WTC11 (cell line): ENCODE data around the gene TMEM196. TPM values are rescaled to one million over a fixed set of nuclear protein-coding genes. Genes with fewer than 3 reads are reported as not detected.

Experiments used
- ATAC-seq: fragments of 200-7000 bp; cut with Tn5 transposase; 2 replicates; pipeline ENCODE4 v1.10.0; 2021; ENCODE audit warnings: mild to moderate bottlenecking, moderate library complexity
- CTCF ChIA-PET: fragments of 300-600 bp; sonication (Branson Sonifier 250); formaldehyde crosslinking; loops from one replicate; lab custom pipeline; 2021; ENCODE audit warnings: antibody characterized with exemption; lab: Charles Lee
- POLR2A ChIA-PET: fragments of 350-600 bp; sonication (Branson Sonifier 250); formaldehyde crosslinking; loops from one replicate; lab custom pipeline; 2021; ENCODE audit warnings: antibody characterized with exemption; lab: Charles Lee
- DNase-seq: peaks from one replicate; pipeline ENCODE4 v3.0.0; 2021; ENCODE audit warnings: low spot score
- H3K27ac Mint-ChIP-seq: 2 replicates; pipeline ENCODE4 v1.8.0; 2021; ENCODE audit warnings: mixed read lengths
- H3K27me3 Mint-ChIP-seq: 2 replicates; pipeline ENCODE4 v1.8.0; 2021; ENCODE audit warnings: low read depth, mild to moderate bottlenecking, moderate library complexity, mixed read lengths
- H3K36me3 Mint-ChIP-seq: 2 replicates; pipeline ENCODE4 v1.8.0; 2021; ENCODE audit warnings: mixed read lengths
- H3K4me1 Mint-ChIP-seq: 2 replicates; pipeline ENCODE4 v1.8.0; 2022; ENCODE audit warnings: mixed read lengths
- H3K4me3 Mint-ChIP-seq: 2 replicates; pipeline ENCODE4 v1.8.0; 2021; ENCODE audit warnings: mild to moderate bottlenecking, moderate library complexity, mixed read lengths
- H3K9me3 Mint-ChIP-seq: 2 replicates; pipeline ENCODE4 v1.8.0; 2021; ENCODE audit warnings: mixed read lengths
- ATF1 ChIP-seq: sonication (generic); formaldehyde crosslinking; IDR thresholded peaks from 2 replicates; pipeline ENCODE4 v1.8.1; 2023; ENCODE audit warnings: mild to moderate bottlenecking, moderate library complexity, missing genetic modification reagents
- ELF4 ChIP-seq: sonication (generic); formaldehyde crosslinking; IDR thresholded peaks from 2 replicates; pipeline ENCODE4 v1.8.1; 2022; ENCODE audit warnings: low read depth, mild to moderate bottlenecking, moderate library complexity, missing genetic modification reagents
- FOXJ3 ChIP-seq: sonication (generic); formaldehyde crosslinking; IDR thresholded peaks from 2 replicates; pipeline ENCODE4 v1.9.0; 2021; ENCODE audit warnings: missing genetic modification reagents, mild to moderate bottlenecking, borderline replicate concordance
- IRF2 ChIP-seq: sonication (generic); formaldehyde crosslinking; IDR thresholded peaks from 2 replicates; pipeline ENCODE4 v1.8.0; 2022; ENCODE audit warnings: low read depth, missing genetic modification reagents, borderline replicate concordance
- JUN ChIP-seq: sonication (generic); formaldehyde crosslinking; IDR thresholded peaks from 2 replicates; pipeline ENCODE4 v1.8.0; 2023; ENCODE audit warnings: mild to moderate bottlenecking, missing genetic modification reagents
- KAT7 ChIP-seq: sonication (generic); formaldehyde crosslinking; IDR thresholded peaks from 2 replicates; pipeline ENCODE4 v1.8.1; 2023; ENCODE audit warnings: missing genetic modification reagents, mild to moderate bottlenecking, borderline replicate concordance
- NFE2L1 ChIP-seq: sonication (generic); formaldehyde crosslinking; IDR thresholded peaks from 2 replicates; pipeline ENCODE4 v1.8.1; 2023; ENCODE audit warnings: missing genetic modification reagents
- NFYB ChIP-seq: sonication (generic); formaldehyde crosslinking; conservative IDR thresholded peaks from 2 replicates; pipeline ENCODE4 v1.8.0; 2022; ENCODE audit warnings: low read depth, missing genetic modification reagents
- NR1H2 ChIP-seq: sonication (generic); formaldehyde crosslinking; IDR thresholded peaks from 2 replicates; pipeline ENCODE4 v1.9.0; 2021; ENCODE audit warnings: mild to moderate bottlenecking, moderate library complexity, missing genetic modification reagents
- NR2C2 ChIP-seq: sonication (generic); formaldehyde crosslinking; IDR thresholded peaks from 2 replicates; pipeline ENCODE4 v1.8.0; 2022; ENCODE audit warnings: mild to moderate bottlenecking, missing genetic modification reagents
- RORB ChIP-seq: fragments of 250-450 bp; sonication (Bioruptor Pico); IDR thresholded peaks from 2 replicates; pipeline ENCODE4 v1.9.0; 2021; ENCODE audit warnings: mild to moderate bottlenecking
- SP1 ChIP-seq: sonication (generic); formaldehyde crosslinking; conservative IDR thresholded peaks from 2 replicates; pipeline ENCODE4 v1.8.1; 2022; ENCODE audit warnings: missing genetic modification reagents
- TP53 ChIP-seq: sonication (generic); formaldehyde crosslinking; IDR thresholded peaks from 2 replicates; pipeline ENCODE4 v1.8.1; 2023; ENCODE audit warnings: mild to moderate bottlenecking, missing genetic modification reagents
- ZBTB21 ChIP-seq: sonication (generic); formaldehyde crosslinking; IDR thresholded peaks from 2 replicates; pipeline ENCODE4 v1.8.1; 2023; ENCODE audit warnings: mild to moderate bottlenecking, missing genetic modification reagents, borderline replicate concordance
- ZNF219 ChIP-seq: sonication (generic); formaldehyde crosslinking; IDR thresholded peaks from 2 replicates; pipeline ENCODE4 v1.8.0; 2023; ENCODE audit warnings: missing genetic modification reagents, mild to moderate bottlenecking, borderline replicate concordance
- ZNF317 ChIP-seq: sonication (generic); formaldehyde crosslinking; IDR thresholded peaks from 2 replicates; pipeline ENCODE4 v1.8.1; 2023; ENCODE audit warnings: low read depth, mild to moderate bottlenecking, moderate library complexity, missing genetic modification reagents, borderline replicate concordance
- ZNF396 ChIP-seq: fragments of 250-450 bp; sonication (Bioruptor Pico); IDR thresholded peaks from 2 replicates; pipeline ENCODE4 v1.8.0; 2021; ENCODE audit warnings: mild to moderate bottlenecking, moderate library complexity, borderline replicate concordance
- ZNF416 ChIP-seq: fragments of 250-450 bp; sonication (Bioruptor Pico); IDR thresholded peaks from 2 replicates; pipeline ENCODE4 v1.9.0; 2021; ENCODE audit warnings: mild to moderate bottlenecking, inconsistent platforms
- ZNF423 ChIP-seq: fragments of 250-450 bp; sonication (Bioruptor Pico); IDR thresholded peaks from 2 replicates; pipeline ENCODE4 v2.1.2; 2022; ENCODE audit warnings: mild to moderate bottlenecking, moderate library complexity
- total RNA-seq: library from RNA; stranded (reverse); gene quantifications from 3 replicates; pipeline ENCODE4 v1.2.3, GENCODE V29; 2021
- TF ChIP-seq, protein P1 (sequence below): sonication (generic); formaldehyde crosslinking; IDR thresholded peaks from 2 replicates; pipeline ENCODE4 v1.8.1; 2023; ENCODE audit warnings: mild to moderate bottlenecking, missing genetic modification reagents, moderate library complexity
- TF ChIP-seq, protein P2 (sequence below): sonication (generic); formaldehyde crosslinking; IDR thresholded peaks from 2 replicates; pipeline ENCODE4 v1.8.1; 2022; ENCODE audit warnings: mild to moderate bottlenecking, missing genetic modification reagents, moderate library complexity, borderline replicate concordance
- TF ChIP-seq, protein P3 (sequence below): fragments of 250-450 bp; sonication (Bioruptor Pico); IDR thresholded peaks from 2 replicates; pipeline ENCODE4 v1.8.0; 2021; ENCODE audit warnings: mild to moderate bottlenecking
- TF ChIP-seq, protein P4 (sequence below): sonication (generic); formaldehyde crosslinking; IDR thresholded peaks from 2 replicates; pipeline ENCODE4 v1.8.0; 2022; ENCODE audit warnings: mild to moderate bottlenecking, missing genetic modification reagents
- TF ChIP-seq, protein P5 (sequence below): sonication (generic); formaldehyde crosslinking; IDR thresholded peaks from 2 replicates; pipeline ENCODE4 v1.8.0; 2023; ENCODE audit warnings: mild to moderate bottlenecking, missing genetic modification reagents
- TF ChIP-seq, protein P6 (sequence below): sonication (generic); formaldehyde crosslinking; IDR thresholded peaks from 2 replicates; pipeline ENCODE4 v1.8.0; 2022; ENCODE audit warnings: mild to moderate bottlenecking, missing genetic modification reagents
- TF ChIP-seq, protein P7 (sequence below): sonication (generic); formaldehyde crosslinking; conservative IDR thresholded peaks from 2 replicates; pipeline ENCODE4 v1.8.1; 2022; ENCODE audit warnings: mild to moderate bottlenecking, missing genetic modification reagents

The TMEM196 gene
- total RNA-seq, 1 experiment from 2014 or later: 0.42 TPM

DNA sequence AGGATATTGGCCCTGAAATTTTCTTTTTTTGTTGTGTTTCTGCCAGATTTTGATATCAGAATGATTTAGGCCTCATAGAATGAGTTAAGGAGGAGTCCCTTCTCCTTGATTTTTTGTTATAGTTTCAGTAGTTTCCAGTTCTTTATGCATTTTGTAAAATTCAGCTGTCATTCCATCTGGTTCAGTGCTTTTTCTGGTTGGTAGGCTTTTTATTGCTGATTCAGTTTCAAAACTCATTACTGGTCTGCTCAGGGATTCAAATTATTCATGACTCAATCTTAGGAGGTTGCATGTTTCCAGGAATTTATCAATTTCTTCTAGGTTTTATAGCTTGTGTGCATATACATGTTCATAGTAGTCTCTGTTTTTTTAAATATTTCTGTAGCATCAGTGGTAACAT, 10.1 kb upstream of the TMEM196 start:
- ChIA-PET POLR2A (no interaction called here), CTCF (no interaction called here)
- DNase-seq (no peak), ATAC-seq (no peak)
- Mint-ChIP-seq H3K4me1 (no peaks in the 10 kb centered on the region), H3K36me3 (no peaks in the 10 kb centered on the region), H3K27me3 (peaks cover 13% of the 10 kb centered on the region), H3K27ac (no peak overlapping the region), H3K9me3 (peaks cover 15% of the 10 kb centered on the region), H3K4me3 (no peak overlapping the region)
- no peak for TF ChIP-seq ZNF396 (CRISPR knock-in tag)
- TF ChIP-seq ZBTB21 (CRISPR knock-in tag): no peak
- no peak for TF ChIP-seq KAT7 (CRISPR knock-in tag)
- TF ChIP-seq, protein P1, sequence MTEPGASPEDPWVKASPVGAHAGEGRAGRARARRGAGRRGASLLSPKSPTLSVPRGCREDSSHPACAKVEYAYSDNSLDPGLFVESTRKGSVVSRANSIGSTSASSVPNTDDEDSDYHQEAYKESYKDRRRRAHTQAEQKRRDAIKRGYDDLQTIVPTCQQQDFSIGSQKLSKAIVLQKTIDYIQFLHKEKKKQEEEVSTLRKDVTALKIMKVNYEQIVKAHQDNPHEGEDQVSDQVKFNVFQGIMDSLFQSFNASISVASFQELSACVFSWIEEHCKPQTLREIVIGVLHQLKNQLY (CRISPR knock-in tag): no peak
- TF ChIP-seq, protein P2, sequence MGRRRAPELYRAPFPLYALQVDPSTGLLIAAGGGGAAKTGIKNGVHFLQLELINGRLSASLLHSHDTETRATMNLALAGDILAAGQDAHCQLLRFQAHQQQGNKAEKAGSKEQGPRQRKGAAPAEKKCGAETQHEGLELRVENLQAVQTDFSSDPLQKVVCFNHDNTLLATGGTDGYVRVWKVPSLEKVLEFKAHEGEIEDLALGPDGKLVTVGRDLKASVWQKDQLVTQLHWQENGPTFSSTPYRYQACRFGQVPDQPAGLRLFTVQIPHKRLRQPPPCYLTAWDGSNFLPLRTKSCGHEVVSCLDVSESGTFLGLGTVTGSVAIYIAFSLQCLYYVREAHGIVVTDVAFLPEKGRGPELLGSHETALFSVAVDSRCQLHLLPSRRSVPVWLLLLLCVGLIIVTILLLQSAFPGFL (CRISPR knock-in tag): no peak
- TF ChIP-seq ATF1 (CRISPR knock-in tag): no peak
- no peak for TF ChIP-seq ZNF423 (CRISPR knock-in tag)
- no peak for TF ChIP-seq ELF4 (CRISPR knock-in tag)
- TF ChIP-seq IRF2: no peak
- TF ChIP-seq, protein P3, sequence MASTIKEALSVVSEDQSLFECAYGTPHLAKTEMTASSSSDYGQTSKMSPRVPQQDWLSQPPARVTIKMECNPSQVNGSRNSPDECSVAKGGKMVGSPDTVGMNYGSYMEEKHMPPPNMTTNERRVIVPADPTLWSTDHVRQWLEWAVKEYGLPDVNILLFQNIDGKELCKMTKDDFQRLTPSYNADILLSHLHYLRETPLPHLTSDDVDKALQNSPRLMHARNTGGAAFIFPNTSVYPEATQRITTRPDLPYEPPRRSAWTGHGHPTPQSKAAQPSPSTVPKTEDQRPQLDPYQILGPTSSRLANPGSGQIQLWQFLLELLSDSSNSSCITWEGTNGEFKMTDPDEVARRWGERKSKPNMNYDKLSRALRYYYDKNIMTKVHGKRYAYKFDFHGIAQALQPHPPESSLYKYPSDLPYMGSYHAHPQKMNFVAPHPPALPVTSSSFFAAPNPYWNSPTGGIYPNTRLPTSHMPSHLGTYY (CRISPR knock-in tag): no peak
- no peak for TF ChIP-seq ZNF416 (CRISPR knock-in tag)
- TF ChIP-seq, protein P4, sequence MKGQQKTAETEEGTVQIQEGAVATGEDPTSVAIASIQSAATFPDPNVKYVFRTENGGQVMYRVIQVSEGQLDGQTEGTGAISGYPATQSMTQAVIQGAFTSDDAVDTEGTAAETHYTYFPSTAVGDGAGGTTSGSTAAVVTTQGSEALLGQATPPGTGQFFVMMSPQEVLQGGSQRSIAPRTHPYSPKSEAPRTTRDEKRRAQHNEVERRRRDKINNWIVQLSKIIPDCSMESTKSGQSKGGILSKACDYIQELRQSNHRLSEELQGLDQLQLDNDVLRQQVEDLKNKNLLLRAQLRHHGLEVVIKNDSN (CRISPR knock-in tag): no peak
- no peak for TF ChIP-seq NFE2L1
- TF ChIP-seq JUN (CRISPR knock-in tag): no peak
- TF ChIP-seq SP1: no peak
- TF ChIP-seq ZNF219: no peak
- TF ChIP-seq, protein P5, sequence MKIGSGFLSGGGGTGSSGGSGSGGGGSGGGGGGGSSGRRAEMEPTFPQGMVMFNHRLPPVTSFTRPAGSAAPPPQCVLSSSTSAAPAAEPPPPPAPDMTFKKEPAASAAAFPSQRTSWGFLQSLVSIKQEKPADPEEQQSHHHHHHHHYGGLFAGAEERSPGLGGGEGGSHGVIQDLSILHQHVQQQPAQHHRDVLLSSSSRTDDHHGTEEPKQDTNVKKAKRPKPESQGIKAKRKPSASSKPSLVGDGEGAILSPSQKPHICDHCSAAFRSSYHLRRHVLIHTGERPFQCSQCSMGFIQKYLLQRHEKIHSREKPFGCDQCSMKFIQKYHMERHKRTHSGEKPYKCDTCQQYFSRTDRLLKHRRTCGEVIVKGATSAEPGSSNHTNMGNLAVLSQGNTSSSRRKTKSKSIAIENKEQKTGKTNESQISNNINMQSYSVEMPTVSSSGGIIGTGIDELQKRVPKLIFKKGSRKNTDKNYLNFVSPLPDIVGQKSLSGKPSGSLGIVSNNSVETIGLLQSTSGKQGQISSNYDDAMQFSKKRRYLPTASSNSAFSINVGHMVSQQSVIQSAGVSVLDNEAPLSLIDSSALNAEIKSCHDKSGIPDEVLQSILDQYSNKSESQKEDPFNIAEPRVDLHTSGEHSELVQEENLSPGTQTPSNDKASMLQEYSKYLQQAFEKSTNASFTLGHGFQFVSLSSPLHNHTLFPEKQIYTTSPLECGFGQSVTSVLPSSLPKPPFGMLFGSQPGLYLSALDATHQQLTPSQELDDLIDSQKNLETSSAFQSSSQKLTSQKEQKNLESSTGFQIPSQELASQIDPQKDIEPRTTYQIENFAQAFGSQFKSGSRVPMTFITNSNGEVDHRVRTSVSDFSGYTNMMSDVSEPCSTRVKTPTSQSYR (CRISPR knock-in tag): no peak
- TF ChIP-seq NR1H2: no peak
- no peak for TF ChIP-seq ZNF317
- TF ChIP-seq FOXJ3 (CRISPR knock-in tag): no peak

DNA sequence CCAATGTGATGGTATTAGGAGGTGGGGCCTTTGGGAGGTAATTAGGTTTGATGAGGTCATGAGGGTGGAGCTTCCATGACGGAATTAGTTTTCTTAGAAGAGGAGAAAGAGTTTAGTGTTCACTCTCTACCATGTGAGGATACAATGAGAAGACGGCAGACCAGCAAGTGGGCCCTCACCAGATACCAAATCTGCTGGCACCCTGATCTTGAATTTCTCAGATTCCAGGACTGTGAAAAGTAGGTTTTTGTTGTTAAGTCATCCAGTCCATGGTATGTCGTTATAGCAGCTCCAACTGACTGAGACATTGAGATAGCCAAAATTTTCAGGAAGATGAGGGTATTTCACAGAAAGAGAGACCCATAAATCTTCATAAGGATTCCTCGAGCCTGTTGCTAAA, 3.6 kb upstream of the TMEM196 start:
- CTCF ChIA-PET: no interaction called here
- Mint-ChIP-seq H3K9me3 (no peaks in the 10 kb centered on the region), H3K4me3 (no peak overlapping the region), H3K27me3 (peaks cover 27% of the 10 kb centered on the region), H3K4me1 (peaks cover 14% of the 10 kb centered on the region), H3K27ac (no peak overlapping the region), H3K36me3 (no peaks in the 10 kb centered on the region)
- no peak for ATAC-seq
- no peak for DNase-seq
- POLR2A ChIA-PET: no interaction called here
- TF ChIP-seq, protein P6, sequence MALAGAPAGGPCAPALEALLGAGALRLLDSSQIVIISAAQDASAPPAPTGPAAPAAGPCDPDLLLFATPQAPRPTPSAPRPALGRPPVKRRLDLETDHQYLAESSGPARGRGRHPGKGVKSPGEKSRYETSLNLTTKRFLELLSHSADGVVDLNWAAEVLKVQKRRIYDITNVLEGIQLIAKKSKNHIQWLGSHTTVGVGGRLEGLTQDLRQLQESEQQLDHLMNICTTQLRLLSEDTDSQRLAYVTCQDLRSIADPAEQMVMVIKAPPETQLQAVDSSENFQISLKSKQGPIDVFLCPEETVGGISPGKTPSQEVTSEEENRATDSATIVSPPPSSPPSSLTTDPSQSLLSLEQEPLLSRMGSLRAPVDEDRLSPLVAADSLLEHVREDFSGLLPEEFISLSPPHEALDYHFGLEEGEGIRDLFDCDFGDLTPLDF (CRISPR knock-in tag): no peak
- TF ChIP-seq ZNF396 (CRISPR knock-in tag) (no peak), NR2C2 (no peak), TP53 (no peak), NFYB (CRISPR knock-in tag) (no peak), RORB (CRISPR knock-in tag) (no peak)
- TF ChIP-seq, protein P7, sequence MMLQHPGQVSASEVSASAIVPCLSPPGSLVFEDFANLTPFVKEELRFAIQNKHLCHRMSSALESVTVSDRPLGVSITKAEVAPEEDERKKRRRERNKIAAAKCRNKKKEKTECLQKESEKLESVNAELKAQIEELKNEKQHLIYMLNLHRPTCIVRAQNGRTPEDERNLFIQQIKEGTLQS: no peak
